Activated naive CD4-positive, alpha-beta T cell treated with Interleukin-2 at 50 U/mL for 16 hours (primary cell): ENCODE measurements around the gene MAGEF1.

ENCODE experiments used
- DNase-seq: peaks from one replicate; pipeline ENCODE4 v3.0.0-alpha.2; 2020

MAGEF1 gene

GRCh38 chr3:184663756-184664155 lies 48.1 kb downstream of the MAGEF1 start:
- DNase-seq = no peak

GRCh38 chr3:184663356-184663755 lies 48.5 kb downstream of the MAGEF1 start:
- no peak for DNase-seq

GRCh38 chr3:184662187-184662586 lies 49.7 kb downstream of the MAGEF1 start:
- DNase-seq = no peak

GRCh38 chr3:184660931-184661330 lies 50.9 kb downstream of the MAGEF1 start:
- no peak for DNase-seq
